ENCODE results near the gene KRTAP3-3. TPM values are rescaled to one million over a fixed set of nuclear protein-coding genes. Genes with fewer than 3 reads are reported as not detected.
A peak's percentile ranks its signal among the peaks of the same experiment; 100 is the strongest.

The KRTAP3-3 gene
- total and polyA plus RNA-seq, 2 experiments from 2014 or later = not detected

- TF ChIP-seq CREB1 (CRISPR knock-in tag; IDR thresholded peaks at IDR 0.05; ENCODE audit: low read depth) (no peak), ETS1 (IDR thresholded peaks at IDR 0.05) (no peak), NANOG (IDR thresholded peaks at IDR 0.05; ENCODE audit: borderline replicate concordance) (peak; percentile 52; the same call in 1 of the 2 replicates)
Measured at GRCh38 chr17:40956401-40957254, 37.3 kb downstream of the KRTAP3-3 start (continued).

DNA sequence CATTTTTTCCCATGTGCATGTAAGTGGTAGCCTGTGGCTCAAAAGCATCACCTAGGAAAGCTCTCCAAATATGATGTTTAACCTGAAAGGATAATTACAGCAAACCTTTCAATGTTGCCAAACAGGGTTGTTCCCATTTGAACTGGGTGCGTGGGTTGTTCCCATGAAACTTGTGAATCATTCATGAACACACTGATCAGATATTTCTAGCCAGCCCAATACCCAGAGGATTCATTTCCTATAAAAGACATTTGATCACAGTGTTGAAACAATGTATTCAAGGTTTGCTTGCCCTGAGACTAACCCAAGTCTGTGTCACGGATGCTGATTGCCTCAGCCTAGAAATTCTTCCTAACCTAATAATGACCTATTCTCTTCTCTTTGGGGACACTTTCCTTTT lies 40.1 kb downstream of the KRTAP3-3 start:
- Mint-ChIP-seq H3K36me3 (ENCODE audit: low read depth) (no peaks in the 10 kb centered on the region), H3K27me3 (ENCODE audit: insufficient read depth, low read depth, poor library complexity) (peaks cover 2% of the 10 kb centered on the region), H3K27ac (no peak overlapping the region), H3K4me3 (no peak overlapping the region), H3K9me3 (no peaks in the 10 kb centered on the region; the same call in 2 of the 3 replicates), H3K4me1 (peaks cover 23% of the 10 kb centered on the region)
- TF ChIP-seq CREB1 (CRISPR knock-in tag; IDR thresholded peaks at IDR 0.05; ENCODE audit: low read depth) = no peak
- DNase-seq (ENCODE audit: low spot score) = no peak
- Histone ChIP-seq H3K4me2 (no peak overlapping the region), H4K20me1 (replicated peaks; ENCODE audit: insufficient read depth) (no peaks in the 10 kb centered on the region), H3K27me3 (ENCODE audit: insufficient read depth) (no peaks in the 10 kb centered on the region), H3K36me3 (ENCODE audit: insufficient read depth) (no peaks in the 10 kb centered on the region), H3K9me2 (ENCODE audit: insufficient read depth) (peaks cover 7% of the 10 kb centered on the region), H2AFZ (no peak overlapping the region), H3K4me3 (no peak overlapping the region), H3F3A (replicated peaks; ENCODE audit: low read depth) (no peaks in the 10 kb centered on the region), H3K79me2 (replicated peaks; ENCODE audit: insufficient read depth) (no peaks in the 10 kb centered on the region), H3K27ac (ENCODE audit: low read depth) (no peak overlapping the region), H3K4me1 (ENCODE audit: insufficient read depth) (peaks cover 12% of the 10 kb centered on the region)
- ATAC-seq = no peak

- Mint-ChIP-seq H3K9me3 (no peaks in the 10 kb centered on the region; the same call in 2 of the 3 replicates), H3K27ac (no peak overlapping the region), H3K4me1 (peaks cover 13% of the 10 kb centered on the region), H3K4me3 (no peak overlapping the region), H3K36me3 (ENCODE audit: low read depth) (no peaks in the 10 kb centered on the region), H3K27me3 (ENCODE audit: insufficient read depth, low read depth, poor library complexity) (peaks cover 2% of the 10 kb centered on the region)
- Histone ChIP-seq H3K4me1 (ENCODE audit: insufficient read depth) (peaks cover 9% of the 10 kb centered on the region), H2AFZ (peak overlapping the region; percentile 78; the same call in 1 of the 2 replicates), H3K4me2 (no peak overlapping the region), H4K20me1 (replicated peaks; ENCODE audit: insufficient read depth) (no peaks in the 10 kb centered on the region), H3K9me2 (ENCODE audit: insufficient read depth) (peaks cover 7% of the 10 kb centered on the region), H3K27ac (ENCODE audit: low read depth) (no peak overlapping the region), H3K79me2 (replicated peaks; ENCODE audit: insufficient read depth) (no peaks in the 10 kb centered on the region), H3F3A (replicated peaks; ENCODE audit: low read depth) (no peaks in the 10 kb centered on the region), H3K36me3 (ENCODE audit: insufficient read depth) (no peaks in the 10 kb centered on the region), H3K27me3 (ENCODE audit: insufficient read depth) (no peaks in the 10 kb centered on the region), H3K4me3 (no peak overlapping the region)
- no peak for TF ChIP-seq CREB1 (CRISPR knock-in tag; IDR thresholded peaks at IDR 0.05; ENCODE audit: low read depth)
- no peak for TF ChIP-seq ETS1 (IDR thresholded peaks at IDR 0.05)
- no peak for TF ChIP-seq REST (IDR thresholded peaks at IDR 0.05; ENCODE audit: unreplicated experiment)
- DNase-seq (ENCODE audit: low spot score) = no peak
- no peak for ATAC-seq
Measured at GRCh38 chr17:40952661-40953060, 41.3 kb downstream of the KRTAP3-3 start.
